ENCODE measurements around the gene AUTS2. TPM values are rescaled to one million over a fixed set of nuclear protein-coding genes. Genes with fewer than 3 reads are reported as not detected.

Gene AUTS2
- total and polyA plus RNA-seq, 10 of the 15 experiments (the other 5 are each of a cell fraction or from before 2014, with no cell fraction given), result 6.4 to 55.6 (median 21.6) TPM

DNA sequence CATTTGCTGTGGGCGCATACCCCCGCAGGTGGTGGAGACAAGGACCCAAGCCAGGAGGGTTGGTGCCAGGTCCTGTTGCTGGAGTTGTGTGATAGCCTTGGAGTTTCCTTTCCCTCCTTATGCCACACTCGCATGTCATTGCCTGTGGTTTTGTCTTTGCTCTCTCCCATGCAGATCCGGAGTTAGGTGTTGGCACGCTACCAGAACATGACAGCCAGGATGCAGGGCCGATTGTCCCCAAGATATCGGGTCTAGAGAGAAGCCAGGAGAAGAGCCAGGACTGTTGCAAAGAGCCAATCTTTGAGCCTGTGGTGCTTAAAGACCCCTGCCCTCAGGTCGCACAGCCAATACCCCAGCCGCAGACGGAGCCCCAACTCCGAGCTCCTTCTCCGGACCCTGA lies 1164.4 kb downstream of the AUTS2 start:
- Histone ChIP-seq H4K20me1 (ENCODE audit: control insufficient read depth, insufficient read depth) (no peaks in the 10 kb centered on the region), H3K36me3 (ENCODE audit: control insufficient read depth in 2 of 2, insufficient read depth in 2 of 2, low read length in 1 of 2) (peaks cover 12 to 18% of the 10 kb centered on the region in 2 experiments; a peak in 3 of 4 replicates), H3K4me3 (0 out of 2 replicates have a peak overlapping the region, but pooled peaks have one; percentile 54), H3K9ac (ENCODE audit: control insufficient read depth, insufficient read depth, low read length) (peak overlapping the region; percentile 84), H3K4me1 (ENCODE audit: control insufficient read depth, insufficient read depth, low read length) (peaks cover 54% of the 10 kb centered on the region), H2AFZ (ENCODE audit: control insufficient read depth, low read depth, low read length) (no peak overlapping the region), H3K27ac (ENCODE audit: control insufficient read depth, insufficient read depth) (peak overlapping the region; percentile 98), H3K4me2 (ENCODE audit: control insufficient read depth, insufficient read depth) (peak overlapping the region; percentile 89), H3K79me2 (ENCODE audit: control insufficient read depth, insufficient read depth, low read length) (peaks cover 64% of the 10 kb centered on the region), H3K9me3 (replicated peaks; ENCODE audit: control insufficient read depth, insufficient read depth, low read length) (no peaks in the 10 kb centered on the region), H3K27me3 (replicated peaks in 1 of 2; ENCODE audit: control insufficient read depth in 2 of 2, insufficient read depth in 2 of 2, low read length in 1 of 2) (no peaks in the 10 kb centered on the region)
- CTCF ChIA-PET, result interaction anchor here (0.8 to 3.2 kb wide), 5 partner anchors 12 to 48 kb away, joined by 3 to 22 read pairs (median 8); no protein-coding TSS in a partner anchor
- ATAC-seq (no peak), FAIRE-seq (no peak), DNase-seq (ENCODE audit: low read depth, low spot score) (no peak)
- TF ChIP-seq HDGF (IDR thresholded peaks at IDR 0.05) (no peak), IKZF1 (conservative IDR thresholded peaks at IDR 0.05) (no peak), ZNF274 (IDR thresholded peaks at IDR 0.05; ENCODE audit: insufficient read depth, insufficient read length) (no peak), MYC (IDR thresholded peaks at IDR 0.05; ENCODE audit: insufficient read depth, insufficient read length, insufficient replicate concordance, low read length, severe bottlenecking) (no peak), SUPT20H (IDR thresholded peaks at IDR 0.05; ENCODE audit: borderline replicate concordance, control insufficient read depth, low read depth, low read length) (no peak), IRF3 (IDR thresholded peaks at IDR 0.05) (no peak), SMARCA5 (IDR thresholded peaks at IDR 0.05) (no peak), NBN (IDR thresholded peaks at IDR 0.05) (no peak)
- TF ChIP-seq, protein P1, sequence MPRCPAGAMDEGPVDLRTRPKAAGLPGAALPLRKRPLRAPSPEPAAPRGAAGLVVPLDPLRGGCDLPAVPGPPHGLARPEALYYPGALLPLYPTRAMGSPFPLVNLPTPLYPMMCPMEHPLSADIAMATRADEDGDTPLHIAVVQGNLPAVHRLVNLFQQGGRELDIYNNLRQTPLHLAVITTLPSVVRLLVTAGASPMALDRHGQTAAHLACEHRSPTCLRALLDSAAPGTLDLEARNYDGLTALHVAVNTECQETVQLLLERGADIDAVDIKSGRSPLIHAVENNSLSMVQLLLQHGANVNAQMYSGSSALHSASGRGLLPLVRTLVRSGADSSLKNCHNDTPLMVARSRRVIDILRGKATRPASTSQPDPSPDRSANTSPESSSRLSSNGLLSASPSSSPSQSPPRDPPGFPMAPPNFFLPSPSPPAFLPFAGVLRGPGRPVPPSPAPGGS (IDR thresholded peaks at IDR 0.05; ENCODE audit: borderline replicate concordance, insufficient read depth, low read depth, low read length, poor library complexity, severe bottlenecking), result no peak
- TF ChIP-seq, protein P2, sequence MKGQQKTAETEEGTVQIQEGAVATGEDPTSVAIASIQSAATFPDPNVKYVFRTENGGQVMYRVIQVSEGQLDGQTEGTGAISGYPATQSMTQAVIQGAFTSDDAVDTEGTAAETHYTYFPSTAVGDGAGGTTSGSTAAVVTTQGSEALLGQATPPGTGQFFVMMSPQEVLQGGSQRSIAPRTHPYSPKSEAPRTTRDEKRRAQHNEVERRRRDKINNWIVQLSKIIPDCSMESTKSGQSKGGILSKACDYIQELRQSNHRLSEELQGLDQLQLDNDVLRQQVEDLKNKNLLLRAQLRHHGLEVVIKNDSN (IDR thresholded peaks at IDR 0.05; ENCODE audit: borderline replicate concordance, extremely low read length, insufficient read depth, low read depth, low read length), result no peak
- TF ChIP-seq, protein P3, sequence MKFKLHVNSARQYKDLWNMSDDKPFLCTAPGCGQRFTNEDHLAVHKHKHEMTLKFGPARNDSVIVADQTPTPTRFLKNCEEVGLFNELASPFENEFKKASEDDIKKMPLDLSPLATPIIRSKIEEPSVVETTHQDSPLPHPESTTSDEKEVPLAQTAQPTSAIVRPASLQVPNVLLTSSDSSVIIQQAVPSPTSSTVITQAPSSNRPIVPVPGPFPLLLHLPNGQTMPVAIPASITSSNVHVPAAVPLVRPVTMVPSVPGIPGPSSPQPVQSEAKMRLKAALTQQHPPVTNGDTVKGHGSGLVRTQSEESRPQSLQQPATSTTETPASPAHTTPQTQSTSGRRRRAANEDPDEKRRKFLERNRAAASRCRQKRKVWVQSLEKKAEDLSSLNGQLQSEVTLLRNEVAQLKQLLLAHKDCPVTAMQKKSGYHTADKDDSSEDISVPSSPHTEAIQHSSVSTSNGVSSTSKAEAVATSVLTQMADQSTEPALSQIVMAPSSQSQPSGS (IDR thresholded peaks at IDR 0.05; ENCODE audit: low read length), result no peak
- WGBS (ENCODE audit: insufficient coverage, insufficient replicate concordance, low lambda C conversion rate, missing lambda C conversion rate), result 97% methylated on average over 12 of the region's 12 CpGs
- intact Hi-C loops (cut with micrococcal nuclease; ENCODE audit: unreplicated experiment), result loop anchor here (10.0 kb wide), 1 partner anchor 958 kb away; no protein-coding TSS in a partner anchor
- POLR2A ChIA-PET, result interaction anchor here (1.4 to 2.1 kb wide), 4 partner anchors 12 to 45 kb away, joined by 5 to 8 read pairs (median 6); no protein-coding TSS in a partner anchor
- SMC1A ChIA-PET (ENCODE audit: uncharacterized antibody, unreplicated experiment), result interaction anchor here (2.2 to 10.1 kb wide), 5 partner anchors 13 to 64 kb away, joined by 10 to 114 read pairs (median 15); no protein-coding TSS in a partner anchor
- in situ Hi-C loops (cut with MboI), result loop anchor here (5.0 kb wide), 1 partner anchor 35 kb away; no protein-coding TSS in a partner anchor
- BruUV-seq (replicated peaks), result no TSS peak
- RAD21 ChIA-PET (ENCODE audit: unreplicated experiment), result interaction anchor here (0.5 to 7.1 kb wide), 9 partner anchors 14 to 58 kb away, joined by 3 to 53 read pairs (median 11); no protein-coding TSS in a partner anchor

Data from GM12878 (cell line).